Adrenal gland (tissue), 19 donors: ENCODE data around the gene C9orf50. TPM values are rescaled to one million over a fixed set of nuclear protein-coding genes. Genes with fewer than 3 reads are reported as not detected.

Experiments
- DNase-seq, 7 donors: peaks; one replicate each; pipeline ENCODE4 v3.0.0-alpha.2; 2019 to 2020
- H3K27ac ChIP-seq, 5 donors: fragments of 200-600 bp; sonication (generic) in 4 of 5; 1 replicate in 3 of 5; 2 replicates in 2 of 5; pipeline versions ENCODE4 v1.5.1 to v1.8.0; 2016 to 2020; ENCODE audit warnings: mild to moderate bottlenecking in 1 of 5
- H3K27me3 ChIP-seq: fragments of 200-600 bp; 2 replicates; pipeline ENCODE4 v1.8.0; 2021
- H3K36me3 ChIP-seq, 2 donors: fragments of 200-600 bp; replicated peaks in 1 of 2; 1 replicate in 1 of 2; 2 replicates in 1 of 2; pipeline versions ENCODE4 v1.5.1 to v1.8.0; 2018 to 2022
- H3K4me1 ChIP-seq, 2 donors: fragments of 200-600 bp; replicated peaks in 1 of 2; 1 replicate in 1 of 2; 2 replicates in 1 of 2; pipeline versions ENCODE4 v1.5.1 to v1.8.0; 2018 to 2021
- H3K4me3 ChIP-seq, 4 donors: fragments of 200-600 bp; sonication (generic) in 3 of 4; one replicate each; pipeline ENCODE4 v1.5.1; 2016 to 2018
- H3K9me3 ChIP-seq, 3 donors: fragments of 200-600 bp; sonication (generic) in 1 of 3; replicated peaks in 1 of 3; 1 replicate in 2 of 3; 2 replicates in 1 of 3; pipeline versions ENCODE4 v1.5.1 to v1.8.0; 2016 to 2021
- POLR2A ChIP-seq, 2 donors: fragments of 450-650 bp; IDR thresholded peaks; one replicate each; pipeline ENCODE4 v1.6.1; 2017; ENCODE audit warnings: antibody characterized with exemption in 2 of 2, mild to moderate bottlenecking in 2 of 2, moderate library complexity in 1 of 2
- WGBS, 4 donors: extraction: QIAGEN DNeasy Blood & Tissue Kit in 2 of 4; methylation state at CpG; one replicate each; pipeline versions ENCODE4 v1.1.5 to v1.1.7; 2013 to 2017; 5-methylcytosine and 5-hydroxymethylcytosine counted together
- intact Hi-C, 2 donors: fragments of 100-400 bp; cut with DNase I; formaldehyde crosslinking; loops; one replicate each; pipeline versions ENCODE4 v1.14.1 to v1.15.0; 2022 to 2023
- long read RNA-seq, 10 donors: library from polyadenylated mRNA in 3 of 10; unstranded in 2 of 10; stranded (forward) in 1 of 10; transcript quantifications; one replicate each; pipeline ENCODE4 v2.0.0 and lab custom pipeline, GENCODE V29; 2021 to 2026
- polyA plus RNA-seq, 3 donors: library from polyadenylated mRNA; stranded (reverse); fragments of 200-250 nt in 2 of 3; fragments of 350-450 nt in 1 of 3; fragmentation: Illumina TruSeq in 1 of 3; extraction: RNeasy Lipid Tissue Mini Kit (QIAGEN cat#74804) in 1 of 3; gene quantifications; one replicate each; pipeline ENCODE4 v1.2.3, GENCODE V29; 2013 to 2014
- total RNA-seq, 9 donors: library from RNA; depleted of rRNA in 4 of 9; stranded (reverse); fragments of >200 nt in 4 of 9; fragments of 120-200 nt in 1 of 9; fragmentation: NEBNext Ultra II Directional in 1 of 9; extraction: Animal tissue kit (Norgen Biotek cat#: 25700) in 1 of 9; gene quantifications; one replicate each; pipeline versions ENCODE4 v1.1.0 to v1.2.4, GENCODE V29; 2013 to 2023
- TF ChIP-seq, protein P1 (sequence below), 6 experiments: fragments of 450-650 bp in 4 of 6; fragments of 200-600 bp in 2 of 6; sonication (generic) in 1 of 6; IDR thresholded peaks; 1 replicate in 5 of 6; 2 replicates in 1 of 6; pipeline versions ENCODE4 v1.5.1 to v1.8.0; 2016 to 2021; ENCODE audit warnings: antibody characterized with exemption in 6 of 6, mild to moderate bottlenecking in 2 of 6, moderate library complexity in 1 of 6
- donor health status: healthy with polysubstance abuse.
- donor health status: Bipolar disorder and iron deficiency.
- donor health status: DM: yes; HTN: yes; CAD: no.
- donor health status: DM: no; HTN: no; CAD: no.
- donor health status: DM: no; HTN: no; CAD: no.
- donor health status: DM: yes; HTN: yes; CAD: no.

Gene C9orf50, protein sequence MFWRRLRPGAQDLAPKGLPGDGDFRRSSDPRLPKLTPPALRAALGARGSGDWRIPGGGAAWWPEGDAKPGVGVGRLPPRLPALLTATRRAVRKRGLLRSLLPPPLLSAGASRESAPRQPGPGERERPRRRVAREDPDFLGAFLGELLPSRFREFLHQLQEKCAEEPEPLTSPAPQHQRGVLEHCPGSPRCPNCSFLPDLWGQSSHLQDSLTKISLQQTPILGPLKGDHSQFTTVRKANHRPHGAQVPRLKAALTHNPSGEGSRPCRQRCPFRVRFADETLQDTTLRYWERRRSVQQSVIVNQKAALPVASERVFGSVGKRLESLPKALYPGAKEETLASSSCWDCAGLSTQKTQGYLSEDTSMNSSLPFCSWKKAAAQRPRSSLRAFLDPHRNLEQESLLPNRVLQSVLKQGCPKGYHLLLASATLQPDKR
- total RNA-seq (under 1 TPM in 3 of 9 donors, not detected in 6; 0.11 to 0.37 (median 0.14) TPM), polyA plus RNA-seq (under 1 TPM in 2 of 3 donors, not detected in 1; 0.56 to 0.74 TPM)
- long read RNA-seq, donor 1: 0 reads
- long read RNA-seq, donor 2: 0 reads
- long read RNA-seq, donor 3: 0 reads
- long read RNA-seq, donor 4: 0 reads
- long read RNA-seq, donor 5: 0 reads
- long read RNA-seq, donor 6, partial matches to known transcripts: 1 of 1 reads
- long read RNA-seq, donor 6, other reads (novel, unspliced or antisense): 0 of 1 reads
- long read RNA-seq, donor 7: 0 reads
- long read RNA-seq, donor 8: 0 reads
- long read RNA-seq, donor 9: 0 reads
- long read RNA-seq, donor 10, partial matches to known transcripts: 7 of 21 reads
- long read RNA-seq, donor 10, other reads (novel, unspliced or antisense): 14 of 21 reads

DNA sequence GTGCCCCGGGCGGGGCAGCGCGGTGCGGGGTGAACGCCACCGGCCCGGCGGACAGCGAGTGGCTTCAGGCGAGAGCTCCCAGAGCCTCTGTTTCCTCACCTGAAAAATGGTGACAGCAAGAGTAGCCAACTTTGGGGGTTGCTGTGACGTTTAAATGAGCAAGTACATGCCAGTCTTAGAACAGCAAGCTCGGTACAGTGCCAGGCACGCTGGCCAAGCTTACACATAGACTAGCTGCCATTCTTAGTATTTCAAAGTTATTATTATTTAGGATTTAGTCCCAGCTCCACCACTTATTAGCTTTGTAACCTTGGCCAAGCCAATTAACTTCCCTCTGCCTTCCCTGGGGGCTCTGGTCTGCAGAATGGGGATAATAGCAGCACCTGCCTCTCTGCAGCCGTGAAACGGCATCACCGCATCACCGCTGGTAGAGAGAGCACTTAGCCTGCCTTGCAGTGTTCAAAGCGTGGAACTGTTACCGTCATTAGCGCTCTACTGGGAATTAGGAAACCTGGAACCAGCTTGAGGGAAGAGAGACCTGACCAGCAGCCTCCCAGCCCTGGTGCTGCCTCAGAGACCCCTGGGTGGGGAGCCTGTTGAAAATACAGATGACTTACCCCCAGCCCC lies at the start of gene C9orf50:
Gene C9orf50 (minus strand): TSS at position 433 of the 627 bp plus-strand sequence. CDS start 527 bp downstream, outside the sequence.
- TF ChIP-seq, protein P1, sequence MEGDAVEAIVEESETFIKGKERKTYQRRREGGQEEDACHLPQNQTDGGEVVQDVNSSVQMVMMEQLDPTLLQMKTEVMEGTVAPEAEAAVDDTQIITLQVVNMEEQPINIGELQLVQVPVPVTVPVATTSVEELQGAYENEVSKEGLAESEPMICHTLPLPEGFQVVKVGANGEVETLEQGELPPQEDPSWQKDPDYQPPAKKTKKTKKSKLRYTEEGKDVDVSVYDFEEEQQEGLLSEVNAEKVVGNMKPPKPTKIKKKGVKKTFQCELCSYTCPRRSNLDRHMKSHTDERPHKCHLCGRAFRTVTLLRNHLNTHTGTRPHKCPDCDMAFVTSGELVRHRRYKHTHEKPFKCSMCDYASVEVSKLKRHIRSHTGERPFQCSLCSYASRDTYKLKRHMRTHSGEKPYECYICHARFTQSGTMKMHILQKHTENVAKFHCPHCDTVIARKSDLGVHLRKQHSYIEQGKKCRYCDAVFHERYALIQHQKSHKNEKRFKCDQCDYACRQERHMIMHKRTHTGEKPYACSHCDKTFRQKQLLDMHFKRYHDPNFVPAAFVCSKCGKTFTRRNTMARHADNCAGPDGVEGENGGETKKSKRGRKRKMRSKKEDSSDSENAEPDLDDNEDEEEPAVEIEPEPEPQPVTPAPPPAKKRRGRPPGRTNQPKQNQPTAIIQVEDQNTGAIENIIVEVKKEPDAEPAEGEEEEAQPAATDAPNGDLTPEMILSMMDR (IDR thresholded peaks at IDR 0.05): no peak
- no peak for TF ChIP-seq POLR2A (IDR thresholded peaks at IDR 0.05)
- 31 to 76% (median 52%) methylated on average over 7 to 21 of the region's 21 CpGs for WGBS, 4 donors
- H3K27me3 ChIP-seq: no peaks in the 10 kb centered on the region
- H3K9me3 ChIP-seq: no peaks in the 10 kb centered on the region
- H3K36me3 ChIP-seq: no peaks in the 10 kb centered on the region
- intact Hi-C loops: no loop called here
- H3K27ac ChIP-seq: peak within 1 kb of the TSS in 1 of 5 donors; percentile 5
- no peak for DNase-seq
- peaks cover 0 to 10% of the 10 kb centered on the region in 2 donors for H3K4me1 ChIP-seq
- peak within 1 kb of the TSS in 2 of 4 donors; percentile 6 to 66 for H3K4me3 ChIP-seq

DNA sequence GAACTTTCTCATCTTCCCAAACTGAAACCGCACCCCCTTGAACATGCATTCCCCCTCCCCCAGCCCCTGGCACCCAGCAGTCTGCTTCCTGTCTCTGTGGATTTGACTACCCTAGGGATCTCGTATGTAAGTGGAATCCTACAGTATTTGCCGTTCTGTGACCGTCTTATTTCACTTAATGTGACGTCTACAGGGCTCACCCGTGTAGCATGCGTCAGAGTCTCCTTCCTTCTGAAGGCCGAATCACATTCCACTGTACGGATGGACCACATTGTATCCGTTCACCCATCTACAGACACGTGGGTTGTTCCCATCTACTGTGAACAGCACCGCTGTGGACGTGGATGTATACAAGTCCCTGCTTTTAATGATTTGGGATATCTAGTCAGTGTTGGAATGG lies 49.0 kb upstream of the C9orf50 start:
- Histone ChIP-seq H3K27me3 (peaks cover 5% of the 10 kb centered on the region), H3K4me3 (no peak overlapping the region), H3K36me3 (no peaks in the 10 kb centered on the region), H3K4me1 (peaks cover 0 to 4% of the 10 kb centered on the region in 2 donors), H3K9me3 (no peaks in the 10 kb centered on the region), H3K27ac (no peak overlapping the region)
- TF ChIP-seq, protein P1 (IDR thresholded peaks at IDR 0.05): no peak
- no peak for TF ChIP-seq POLR2A (IDR thresholded peaks at IDR 0.05)
- 85 to 93% (median 90%) methylated on average over 13 of the region's 13 CpGs for WGBS, 4 donors
- intact Hi-C loops: no loop called here
- DNase-seq: no peak

DNA sequence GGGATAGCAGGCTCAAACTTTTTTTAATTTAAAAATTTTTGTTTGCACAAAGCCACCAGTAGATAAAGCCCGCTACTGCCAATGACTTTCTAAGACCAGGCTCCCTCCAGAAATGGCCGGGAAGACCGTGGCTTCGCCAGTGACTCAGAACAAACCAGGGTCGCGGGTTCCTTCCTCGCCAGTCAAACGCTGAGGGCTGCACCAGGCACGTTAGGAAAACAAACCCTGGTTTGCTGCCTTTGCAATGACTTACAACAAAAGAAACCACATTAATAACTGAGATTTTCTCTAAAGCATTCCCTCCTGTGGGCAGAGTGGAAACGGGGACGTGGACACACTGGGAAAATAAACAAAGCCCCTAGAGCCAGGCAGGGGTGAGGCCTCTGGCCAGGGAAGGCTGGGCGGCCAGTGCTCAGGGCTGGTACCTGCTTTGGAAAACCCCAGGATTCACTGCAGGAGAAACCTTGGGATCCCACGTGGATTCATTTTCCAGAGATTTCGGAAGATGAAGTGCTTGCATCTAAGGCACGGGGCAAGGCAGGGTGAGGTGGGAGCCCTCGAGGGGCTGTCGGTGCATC lies 48.3 kb upstream of the C9orf50 start:
- H3K4me1 ChIP-seq: peaks cover 0 to 5% of the 10 kb centered on the region in 2 donors
- H3K4me3 ChIP-seq: no peak overlapping the region
- TF ChIP-seq, protein P1 (IDR thresholded peaks at IDR 0.05): no peak
- no peak for TF ChIP-seq POLR2A (IDR thresholded peaks at IDR 0.05)
- DNase-seq: peak in 5 of 7 donors; percentile 44 to 68 (median 50)
- 45 to 62% (median 52%) methylated on average over 17 of the region's 17 CpGs for WGBS, 4 donors
- H3K9me3 ChIP-seq: no peaks in the 10 kb centered on the region
- peak overlapping the region in 1 of 5 donors; percentile 21 for H3K27ac ChIP-seq
- H3K27me3 ChIP-seq: peaks cover 5% of the 10 kb centered on the region
- H3K36me3 ChIP-seq: no peaks in the 10 kb centered on the region
- intact Hi-C loops: no loop called here
